OCI-LY7 (cell line): Measurements from ENCODE around the gene SH3RF1. TPM values are rescaled to one million over a fixed set of nuclear protein-coding genes. Genes with fewer than 3 reads are reported as not detected.

Source experiments
- BruUV-seq: library from RNA; stranded (reverse); fragments of 400-500 nt; replicated peaks from 2 replicates; lab custom pipeline; 2021; lab: Mats Ljungman, UMichigan
- CTCF ChIA-PET: fragments of 300-600 bp; sonication (Branson Sonifier 250); formaldehyde crosslinking; loops from one replicate; lab custom pipeline; 2022; ENCODE audit warnings: antibody characterized with exemption; ENCODE audit not compliant: unreplicated experiment; lab: Charles Lee
- POLR2A ChIA-PET: fragments of 300-600 bp; sonication (Branson Sonifier 250); formaldehyde crosslinking; loops from one replicate; lab custom pipeline; 2022; ENCODE audit warnings: antibody characterized with exemption; lab: Charles Lee
- DNase-seq: peaks from one replicate; pipeline ENCODE4 v3.0.0-alpha.2; 2015; ENCODE audit warnings: low spot score
- H2AFZ ChIP-seq: fragments of 200-600 bp; sonication (generic), shearing (Covaris generic); 2 replicates; pipeline ENCODE4 v1.6.1; 2014; ENCODE audit warnings: mild to moderate bottlenecking, antibody characterized with exemption, low read length, moderate library complexity
- H3K27ac ChIP-seq: fragments of 200-600 bp; sonication (generic); 2 replicates; pipeline ENCODE4 v1.5.1; 2014; ENCODE audit warnings: mixed run types, low read depth, mild to moderate bottlenecking, moderate library complexity, low read length, inconsistent platforms; ENCODE audit not compliant: poor library complexity, severe bottlenecking
- H3K36me3 ChIP-seq: fragments of 200-600 bp; sonication (generic); 2 replicates; pipeline ENCODE4 v1.6.1; 2014; ENCODE audit warnings: mild to moderate bottlenecking, antibody characterized with exemption, low read length, moderate library complexity, mixed read lengths; ENCODE audit not compliant: insufficient read depth
- H3K4me1 ChIP-seq: fragments of 200-600 bp; sonication (generic); 2 replicates; pipeline ENCODE4 v1.5.1; 2014; ENCODE audit warnings: mild to moderate bottlenecking, low read length; ENCODE audit not compliant: insufficient read depth, poor library complexity, severe bottlenecking
- H3K4me2 ChIP-seq: fragments of 200-600 bp; sonication (generic); 2 replicates; pipeline ENCODE4 v1.6.1; 2014; ENCODE audit warnings: mild to moderate bottlenecking, low read length
- H3K4me3 ChIP-seq: fragments of 200-600 bp; sonication (generic); 2 replicates; pipeline ENCODE4 v1.5.1; 2014; ENCODE audit warnings: mild to moderate bottlenecking, low read depth, low read length; ENCODE audit not compliant: poor library complexity, severe bottlenecking
- H3K79me2 ChIP-seq: fragments of 200-600 bp; sonication (generic); 2 replicates; pipeline ENCODE4 v1.6.1; 2016; ENCODE audit warnings: low read depth, mild to moderate bottlenecking, low read length, moderate library complexity, mixed read lengths; ENCODE audit not compliant: insufficient read depth
- H3K9me2 ChIP-seq: fragments of 200-600 bp; sonication (generic); 2 replicates; pipeline ENCODE4 v1.6.1; 2016; ENCODE audit warnings: mild to moderate bottlenecking, low read length, mixed read lengths; ENCODE audit not compliant: insufficient read depth
- H3K9me3 ChIP-seq: fragments of 200-600 bp; sonication (generic); 2 replicates; pipeline ENCODE4 v1.6.1; 2014; ENCODE audit warnings: mild to moderate bottlenecking, mixed run types, low read length, mixed read lengths
- H4K20me1 ChIP-seq: fragments of 200-600 bp; sonication (generic); 2 replicates; pipeline ENCODE4 v1.6.1; 2014; ENCODE audit warnings: mild to moderate bottlenecking, antibody characterized with exemption, low read length, moderate library complexity, mixed read lengths; ENCODE audit not compliant: insufficient read depth
- EZH2phosphoT487 ChIP-seq: fragments of 200-600 bp; sonication (generic); IDR thresholded peaks from 2 replicates; pipeline ENCODE4 v1.6.1; 2018; ENCODE audit warnings: low read depth, borderline replicate concordance, mild to moderate bottlenecking, mixed run types, antibody characterized with exemption, low read length, moderate library complexity, mixed read lengths
- intact Hi-C: fragments of 100-400 bp; cut with micrococcal nuclease; formaldehyde crosslinking; loops from one replicate; pipeline ENCODE4 v1.10.0; 2022; ENCODE audit not compliant: unreplicated experiment
- total RNA-seq, 2 experiments: library from RNA; depleted of rRNA in 1 of 2; stranded (reverse); fragments of >200 nt in 1 of 2; shearing (Covaris generic) in 1 of 2; gene quantifications; 2 replicates each; pipeline ENCODE4 v1.2.3, GENCODE V29; 2014 to 2022
- TF ChIP-seq, protein P1 (sequence below): fragments of 200-600 bp; sonication (generic); conservative IDR thresholded peaks from 2 replicates; pipeline ENCODE4 v1.5.1; 2014; ENCODE audit warnings: mild to moderate bottlenecking, antibody characterized with exemption, low read length, moderate library complexity, mixed read lengths

Gene SH3RF1
- total RNA-seq, 2 experiments from 2014 or later, result not detected

DNA sequence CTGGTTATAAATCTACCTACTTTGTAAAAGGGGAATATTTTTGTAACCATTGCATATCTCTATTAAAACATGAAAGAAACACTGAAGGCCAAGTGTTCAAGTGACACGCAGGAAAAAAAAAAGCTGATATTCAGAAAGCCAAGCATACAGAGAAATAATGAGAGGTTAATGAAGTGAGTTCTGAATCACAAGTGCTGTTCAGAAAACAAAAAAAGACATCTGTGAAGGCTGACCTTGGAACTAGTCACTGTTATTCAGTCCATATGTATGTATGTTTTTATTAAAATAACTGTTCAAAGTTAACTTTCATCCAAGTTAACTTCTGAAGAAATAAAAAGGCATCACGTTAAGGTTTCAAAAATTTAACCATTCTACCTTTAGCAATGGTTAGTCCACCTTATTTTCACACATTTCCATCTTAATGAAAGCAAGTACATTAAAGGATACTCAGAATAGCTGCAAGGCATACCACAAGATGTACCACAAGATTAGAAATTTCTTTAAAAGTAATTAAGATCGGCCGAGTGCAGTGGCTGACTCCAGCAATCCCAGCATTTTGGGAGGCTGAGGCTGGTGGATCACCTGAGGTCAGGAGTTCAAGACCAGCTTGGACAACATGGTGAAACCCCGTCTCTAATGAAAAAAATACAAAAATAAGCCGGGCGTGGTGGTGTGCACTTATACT is 31.4 kb downstream of the SH3RF1 start:
- Histone ChIP-seq H3K27ac (no peak overlapping the region), H3K36me3 (no peaks in the 10 kb centered on the region), H3K9me2 (no peaks in the 10 kb centered on the region), H3K9me3 (no peaks in the 10 kb centered on the region), H2AFZ (no peak overlapping the region), H3K4me1 (no peaks in the 10 kb centered on the region), H4K20me1 (no peaks in the 10 kb centered on the region), H3K4me2 (no peak overlapping the region), H3K4me3 (no peak overlapping the region), H3K79me2 (no peaks in the 10 kb centered on the region)
- POLR2A ChIA-PET, result interaction anchor here (0.6 to 0.9 kb wide), 2 partner anchors 13 to 99 kb away, joined by 3 read pairs; no protein-coding TSS in a partner anchor
- no peak for DNase-seq
- TF ChIP-seq EZH2phosphoT487, result no peak
- TF ChIP-seq, protein P1, sequence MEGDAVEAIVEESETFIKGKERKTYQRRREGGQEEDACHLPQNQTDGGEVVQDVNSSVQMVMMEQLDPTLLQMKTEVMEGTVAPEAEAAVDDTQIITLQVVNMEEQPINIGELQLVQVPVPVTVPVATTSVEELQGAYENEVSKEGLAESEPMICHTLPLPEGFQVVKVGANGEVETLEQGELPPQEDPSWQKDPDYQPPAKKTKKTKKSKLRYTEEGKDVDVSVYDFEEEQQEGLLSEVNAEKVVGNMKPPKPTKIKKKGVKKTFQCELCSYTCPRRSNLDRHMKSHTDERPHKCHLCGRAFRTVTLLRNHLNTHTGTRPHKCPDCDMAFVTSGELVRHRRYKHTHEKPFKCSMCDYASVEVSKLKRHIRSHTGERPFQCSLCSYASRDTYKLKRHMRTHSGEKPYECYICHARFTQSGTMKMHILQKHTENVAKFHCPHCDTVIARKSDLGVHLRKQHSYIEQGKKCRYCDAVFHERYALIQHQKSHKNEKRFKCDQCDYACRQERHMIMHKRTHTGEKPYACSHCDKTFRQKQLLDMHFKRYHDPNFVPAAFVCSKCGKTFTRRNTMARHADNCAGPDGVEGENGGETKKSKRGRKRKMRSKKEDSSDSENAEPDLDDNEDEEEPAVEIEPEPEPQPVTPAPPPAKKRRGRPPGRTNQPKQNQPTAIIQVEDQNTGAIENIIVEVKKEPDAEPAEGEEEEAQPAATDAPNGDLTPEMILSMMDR, result no peak
- BruUV-seq, result no TSS peak
- CTCF ChIA-PET, result no interaction called here
- intact Hi-C loops, result no loop called here

DNA sequence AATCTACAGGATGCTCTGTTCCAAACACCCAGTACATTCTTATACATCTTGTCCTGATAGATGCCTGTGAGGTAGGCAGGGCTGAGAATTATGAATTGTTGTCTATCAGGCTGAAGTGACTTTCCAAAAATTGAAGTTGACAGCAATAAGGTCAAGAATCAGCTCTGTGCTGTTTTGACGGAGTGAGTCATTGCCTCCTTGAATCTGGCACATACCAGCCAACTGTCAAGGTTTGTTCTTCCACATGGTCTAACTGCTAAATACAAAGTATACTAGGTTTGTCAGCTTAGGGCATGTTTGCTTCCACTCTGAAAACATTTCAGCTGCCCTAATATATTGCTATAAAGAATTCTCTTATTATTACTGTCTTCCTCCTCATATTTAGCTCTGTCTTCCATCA is 32.3 kb downstream of the SH3RF1 start:
- H3K9me2 ChIP-seq, result no peaks in the 10 kb centered on the region
- no peaks in the 10 kb centered on the region for H3K36me3 ChIP-seq
- intact Hi-C loops, result no loop called here
- no peak overlapping the region for H3K27ac ChIP-seq
- no peak overlapping the region for H2AFZ ChIP-seq
- no peak overlapping the region for H3K4me3 ChIP-seq
- H3K9me3 ChIP-seq, result no peaks in the 10 kb centered on the region
- no peak for TF ChIP-seq EZH2phosphoT487
- TF ChIP-seq, protein P1, result no peak
- no peaks in the 10 kb centered on the region for H3K4me1 ChIP-seq
- ChIA-PET POLR2A (interaction anchor here (0.6 to 0.9 kb wide), 2 partner anchors 12 to 98 kb away, joined by 3 read pairs; no protein-coding TSS in a partner anchor), CTCF (no interaction called here)
- no peaks in the 10 kb centered on the region for H4K20me1 ChIP-seq
- H3K4me2 ChIP-seq, result no peak overlapping the region
- no peaks in the 10 kb centered on the region for H3K79me2 ChIP-seq
- BruUV-seq, result no TSS peak
- DNase-seq, result no peak
